GM12878 (cell line): Measurements from ENCODE around the gene PKLR. TPM values are rescaled to one million over a fixed set of nuclear protein-coding genes. Genes with fewer than 3 reads are reported as not detected.

Experiments
- IRF4 ChIP-seq: IDR thresholded peaks from 2 replicates; pipeline ENCODE4 v1.6.1; 2011; ENCODE audit warnings: low read depth, low read length
- NFYB ChIP-seq: IDR thresholded peaks from 2 replicates; pipeline ENCODE4 v1.6.1; 2011; ENCODE audit warnings: low read depth, mild to moderate bottlenecking, low read length, improper control_type of control experiment, moderate library complexity; ENCODE audit not compliant: insufficient read depth
- SIX5 ChIP-seq: IDR thresholded peaks from 2 replicates; pipeline ENCODE4 v1.6.1; 2011; ENCODE audit warnings: mild to moderate bottlenecking, low read depth, low read length, moderate library complexity; ENCODE audit not compliant: severe bottlenecking
- TCF3 ChIP-seq: IDR thresholded peaks from 2 replicates; pipeline ENCODE4 v1.6.1; 2012; ENCODE audit warnings: low read depth, mild to moderate bottlenecking, low read length, borderline replicate concordance; ENCODE audit not compliant: insufficient read depth
- polyA plus RNA-seq, 11 experiments: library from polyadenylated mRNA; depleted of rRNA in 4 of 11; unstranded in 6 of 11; stranded (reverse) in 5 of 11; fragments of >200 nt; fragmentation: Nextera tagmentation in 4 of 11; fragmentation: Illumina TruSeq in 1 of 11; extraction: Ambion mirVana in 4 of 11; extraction: Trizol in 1 of 11; gene quantifications; 1 replicate in 1 of 11; 2 replicates in 10 of 11; pipeline versions ENCODE4 v1.2.1 to v1.2.3, GENCODE V29; 2011 to 2016; ENCODE audit warnings: inconsistent platforms in 2 of 11, missing spikeins in 2 of 11, low read depth in 1 of 11
- total RNA-seq, 4 experiments: library from RNA; depleted of rRNA in 3 of 4; stranded (reverse); fragments of >200 nt in 3 of 4; fragmentation: Illumina TruSeq in 1 of 4; extraction: Trizol in 1 of 4; gene quantifications; 2 replicates each; pipeline versions ENCODE4 v1.2.1 to v1.2.3, GENCODE V29; 2013 to 2021
- TF ChIP-seq, protein P1 (sequence below): fragments of 450-650 bp; IDR thresholded peaks from 2 replicates; pipeline ENCODE4 v1.6.1; 2017; ENCODE audit warnings: mild to moderate bottlenecking, moderate library complexity
- TF ChIP-seq, protein P2 (sequence below): IDR thresholded peaks from 2 replicates; pipeline ENCODE4 v1.6.1; 2011; ENCODE audit warnings: mild to moderate bottlenecking, low read depth, low read length, moderate library complexity; ENCODE audit not compliant: insufficient replicate concordance
- TF ChIP-seq, protein P3 (sequence below): IDR thresholded peaks from 2 replicates; pipeline ENCODE4 v1.6.1; 2011; ENCODE audit warnings: borderline replicate concordance, low read depth, mild to moderate bottlenecking, moderate library complexity, low read length; ENCODE audit not compliant: insufficient read depth, poor library complexity, severe bottlenecking
- TF ChIP-seq, protein P4 (sequence below): fragments of 450-650 bp; IDR thresholded peaks from 2 replicates; pipeline ENCODE4 v1.6.1; 2016; ENCODE audit warnings: mild to moderate bottlenecking, moderate library complexity, borderline replicate concordance
- TF ChIP-seq, protein P5 (sequence below): IDR thresholded peaks from 2 replicates; pipeline ENCODE4 v1.6.1; 2011; ENCODE audit warnings: low read depth, mild to moderate bottlenecking, low read length, moderate library complexity, borderline replicate concordance; ENCODE audit errors: extremely low read depth
- TF ChIP-seq, protein P6 (sequence below): fragments of 450-650 bp; IDR thresholded peaks from 2 replicates; pipeline ENCODE4 v1.6.1; 2017; ENCODE audit warnings: low read depth, mild to moderate bottlenecking, moderate library complexity

The PKLR gene
- total and polyA plus RNA-seq, 10 of the 15 experiments (the other 5 are each of a cell fraction or from before 2014, with no cell fraction given) = 0.04 to 0.15 (median 0.08) TPM; not detected in 7

DNA sequence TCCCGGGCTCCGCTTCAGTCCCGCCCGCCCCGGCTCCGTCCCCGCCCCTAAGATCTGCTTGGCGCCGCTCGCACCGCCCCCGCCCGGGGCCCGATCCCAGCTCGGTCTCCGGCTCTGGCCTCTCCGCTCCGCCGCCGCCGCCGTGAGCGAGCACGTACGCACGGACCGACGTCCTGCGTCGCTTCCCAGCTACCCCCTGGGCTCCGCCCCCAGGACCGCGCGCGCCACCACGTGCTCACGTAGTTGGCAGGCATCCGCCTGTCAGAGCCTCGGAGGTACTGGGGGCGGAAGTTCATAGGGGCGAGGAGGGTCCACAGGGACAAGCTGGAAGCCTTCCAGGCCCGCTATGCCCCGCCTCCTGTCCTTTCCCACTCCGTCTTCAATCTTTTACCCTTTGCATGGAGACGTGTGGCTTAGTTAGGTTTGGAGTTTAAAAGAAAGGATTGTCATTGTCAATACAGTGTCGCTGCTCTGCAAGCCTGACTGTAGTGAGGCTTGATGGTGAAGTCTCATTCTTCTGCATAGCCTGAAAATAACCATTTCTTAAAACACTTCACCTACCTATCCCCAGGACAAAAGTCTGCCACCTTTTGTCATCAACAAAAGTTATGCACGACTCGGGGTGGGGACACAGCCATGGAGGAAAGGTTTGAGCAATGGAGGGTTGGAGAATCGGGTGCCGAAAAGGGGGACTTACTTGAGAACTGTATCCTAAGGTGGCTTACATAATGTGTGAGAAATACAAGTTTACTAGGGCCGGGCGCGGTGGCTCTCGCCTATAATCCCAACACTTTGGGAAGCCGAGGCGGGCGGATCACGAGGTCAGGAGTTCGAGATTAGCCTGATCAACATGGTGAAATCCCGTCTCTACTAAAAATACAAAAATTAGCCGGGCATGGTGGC is 27.6 kb downstream of the PKLR start, which contains the start of gene CLK2 (continued):
- TF ChIP-seq, protein P1, sequence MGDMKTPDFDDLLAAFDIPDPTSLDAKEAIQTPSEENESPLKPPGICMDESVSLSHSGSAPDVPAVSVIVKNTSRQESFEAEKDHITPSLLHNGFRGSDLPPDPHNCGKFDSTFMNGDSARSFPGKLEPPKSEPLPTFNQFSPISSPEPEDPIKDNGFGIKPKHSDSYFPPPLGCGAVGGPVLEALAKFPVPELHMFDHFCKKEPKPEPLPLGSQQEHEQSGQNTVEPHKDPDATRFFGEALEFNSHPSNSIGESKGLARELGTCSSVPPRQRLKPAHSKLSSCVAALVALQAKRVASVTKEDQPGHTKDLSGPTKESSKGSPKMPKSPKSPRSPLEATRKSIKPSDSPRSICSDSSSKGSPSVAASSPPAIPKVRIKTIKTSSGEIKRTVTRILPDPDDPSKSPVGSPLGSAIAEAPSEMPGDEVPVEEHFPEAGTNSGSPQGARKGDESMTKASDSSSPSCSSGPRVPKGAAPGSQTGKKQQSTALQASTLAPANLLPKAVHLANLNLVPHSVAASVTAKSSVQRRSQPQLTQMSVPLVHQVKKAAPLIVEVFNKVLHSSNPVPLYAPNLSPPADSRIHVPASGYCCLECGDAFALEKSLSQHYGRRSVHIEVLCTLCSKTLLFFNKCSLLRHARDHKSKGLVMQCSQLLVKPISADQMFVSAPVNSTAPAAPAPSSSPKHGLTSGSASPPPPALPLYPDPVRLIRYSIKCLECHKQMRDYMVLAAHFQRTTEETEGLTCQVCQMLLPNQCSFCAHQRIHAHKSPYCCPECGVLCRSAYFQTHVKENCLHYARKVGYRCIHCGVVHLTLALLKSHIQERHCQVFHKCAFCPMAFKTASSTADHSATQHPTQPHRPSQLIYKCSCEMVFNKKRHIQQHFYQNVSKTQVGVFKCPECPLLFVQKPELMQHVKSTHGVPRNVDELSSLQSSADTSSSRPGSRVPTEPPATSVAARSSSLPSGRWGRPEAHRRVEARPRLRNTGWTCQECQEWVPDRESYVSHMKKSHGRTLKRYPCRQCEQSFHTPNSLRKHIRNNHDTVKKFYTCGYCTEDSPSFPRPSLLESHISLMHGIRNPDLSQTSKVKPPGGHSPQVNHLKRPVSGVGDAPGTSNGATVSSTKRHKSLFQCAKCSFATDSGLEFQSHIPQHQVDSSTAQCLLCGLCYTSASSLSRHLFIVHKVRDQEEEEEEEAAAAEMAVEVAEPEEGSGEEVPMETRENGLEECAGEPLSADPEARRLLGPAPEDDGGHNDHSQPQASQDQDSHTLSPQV = no peak
- TF ChIP-seq NFYB (no peak), IRF4 (no peak), TCF3 (no peak), SIX5 (peak; percentile 36)
- TF ChIP-seq, protein P2, sequence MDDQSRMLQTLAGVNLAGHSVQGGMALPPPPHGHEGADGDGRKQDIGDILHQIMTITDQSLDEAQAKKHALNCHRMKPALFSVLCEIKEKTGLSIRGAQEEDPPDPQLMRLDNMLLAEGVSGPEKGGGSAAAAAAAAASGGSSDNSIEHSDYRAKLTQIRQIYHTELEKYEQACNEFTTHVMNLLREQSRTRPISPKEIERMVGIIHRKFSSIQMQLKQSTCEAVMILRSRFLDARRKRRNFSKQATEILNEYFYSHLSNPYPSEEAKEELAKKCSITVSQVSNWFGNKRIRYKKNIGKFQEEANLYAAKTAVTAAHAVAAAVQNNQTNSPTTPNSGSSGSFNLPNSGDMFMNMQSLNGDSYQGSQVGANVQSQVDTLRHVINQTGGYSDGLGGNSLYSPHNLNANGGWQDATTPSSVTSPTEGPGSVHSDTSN = peak; percentile 57
- TF ChIP-seq, protein P3, sequence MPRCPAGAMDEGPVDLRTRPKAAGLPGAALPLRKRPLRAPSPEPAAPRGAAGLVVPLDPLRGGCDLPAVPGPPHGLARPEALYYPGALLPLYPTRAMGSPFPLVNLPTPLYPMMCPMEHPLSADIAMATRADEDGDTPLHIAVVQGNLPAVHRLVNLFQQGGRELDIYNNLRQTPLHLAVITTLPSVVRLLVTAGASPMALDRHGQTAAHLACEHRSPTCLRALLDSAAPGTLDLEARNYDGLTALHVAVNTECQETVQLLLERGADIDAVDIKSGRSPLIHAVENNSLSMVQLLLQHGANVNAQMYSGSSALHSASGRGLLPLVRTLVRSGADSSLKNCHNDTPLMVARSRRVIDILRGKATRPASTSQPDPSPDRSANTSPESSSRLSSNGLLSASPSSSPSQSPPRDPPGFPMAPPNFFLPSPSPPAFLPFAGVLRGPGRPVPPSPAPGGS = no peak
- TF ChIP-seq, protein P4, sequence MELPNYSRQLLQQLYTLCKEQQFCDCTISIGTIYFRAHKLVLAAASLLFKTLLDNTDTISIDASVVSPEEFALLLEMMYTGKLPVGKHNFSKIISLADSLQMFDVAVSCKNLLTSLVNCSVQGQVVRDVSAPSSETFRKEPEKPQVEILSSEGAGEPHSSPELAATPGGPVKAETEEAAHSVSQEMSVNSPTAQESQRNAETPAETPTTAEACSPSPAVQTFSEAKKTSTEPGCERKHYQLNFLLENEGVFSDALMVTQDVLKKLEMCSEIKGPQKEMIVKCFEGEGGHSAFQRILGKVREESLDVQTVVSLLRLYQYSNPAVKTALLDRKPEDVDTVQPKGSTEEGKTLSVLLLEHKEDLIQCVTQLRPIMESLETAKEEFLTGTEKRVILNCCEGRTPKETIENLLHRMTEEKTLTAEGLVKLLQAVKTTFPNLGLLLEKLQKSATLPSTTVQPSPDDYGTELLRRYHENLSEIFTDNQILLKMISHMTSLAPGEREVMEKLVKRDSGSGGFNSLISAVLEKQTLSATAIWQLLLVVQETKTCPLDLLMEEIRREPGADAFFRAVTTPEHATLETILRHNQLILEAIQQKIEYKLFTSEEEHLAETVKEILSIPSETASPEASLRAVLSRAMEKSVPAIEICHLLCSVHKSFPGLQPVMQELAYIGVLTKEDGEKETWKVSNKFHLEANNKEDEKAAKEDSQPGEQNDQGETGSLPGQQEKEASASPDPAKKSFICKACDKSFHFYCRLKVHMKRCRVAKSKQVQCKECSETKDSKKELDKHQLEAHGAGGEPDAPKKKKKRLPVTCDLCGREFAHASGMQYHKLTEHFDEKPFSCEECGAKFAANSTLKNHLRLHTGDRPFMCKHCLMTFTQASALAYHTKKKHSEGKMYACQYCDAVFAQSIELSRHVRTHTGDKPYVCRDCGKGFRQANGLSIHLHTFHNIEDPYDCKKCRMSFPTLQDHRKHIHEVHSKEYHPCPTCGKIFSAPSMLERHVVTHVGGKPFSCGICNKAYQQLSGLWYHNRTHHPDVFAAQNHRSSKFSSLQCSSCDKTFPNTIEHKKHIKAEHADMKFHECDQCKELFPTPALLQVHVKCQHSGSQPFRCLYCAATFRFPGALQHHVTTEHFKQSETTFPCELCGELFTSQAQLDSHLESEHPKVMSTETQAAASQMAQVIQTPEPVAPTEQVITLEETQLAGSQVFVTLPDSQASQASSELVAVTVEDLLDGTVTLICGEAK = no peak; the same call in 1 of the 2 replicates
- TF ChIP-seq, protein P5, sequence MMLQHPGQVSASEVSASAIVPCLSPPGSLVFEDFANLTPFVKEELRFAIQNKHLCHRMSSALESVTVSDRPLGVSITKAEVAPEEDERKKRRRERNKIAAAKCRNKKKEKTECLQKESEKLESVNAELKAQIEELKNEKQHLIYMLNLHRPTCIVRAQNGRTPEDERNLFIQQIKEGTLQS = peak; percentile 34; the same call in 1 of the 2 replicates
- TF ChIP-seq, protein P6, sequence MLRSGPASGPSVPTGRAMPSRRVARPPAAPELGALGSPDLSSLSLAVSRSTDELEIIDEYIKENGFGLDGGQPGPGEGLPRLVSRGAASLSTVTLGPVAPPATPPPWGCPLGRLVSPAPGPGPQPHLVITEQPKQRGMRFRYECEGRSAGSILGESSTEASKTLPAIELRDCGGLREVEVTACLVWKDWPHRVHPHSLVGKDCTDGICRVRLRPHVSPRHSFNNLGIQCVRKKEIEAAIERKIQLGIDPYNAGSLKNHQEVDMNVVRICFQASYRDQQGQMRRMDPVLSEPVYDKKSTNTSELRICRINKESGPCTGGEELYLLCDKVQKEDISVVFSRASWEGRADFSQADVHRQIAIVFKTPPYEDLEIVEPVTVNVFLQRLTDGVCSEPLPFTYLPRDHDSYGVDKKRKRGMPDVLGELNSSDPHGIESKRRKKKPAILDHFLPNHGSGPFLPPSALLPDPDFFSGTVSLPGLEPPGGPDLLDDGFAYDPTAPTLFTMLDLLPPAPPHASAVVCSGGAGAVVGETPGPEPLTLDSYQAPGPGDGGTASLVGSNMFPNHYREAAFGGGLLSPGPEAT = peak; percentile 52; the same call in 1 of the 2 replicates
